Bronchial epithelial cell (primary cell): ENCODE data around the gene RNU5D-1. TPM values are rescaled to one million over a fixed set of nuclear protein-coding genes. Genes with fewer than 3 reads are reported as not detected.
A peak's percentile ranks its signal among the peaks of the same experiment; 100 is the strongest.
"Not testable (repeated sequence)": the region's sequence is repeated elsewhere in the genome, so short reads cannot be mapped to it uniquely, and the experiment has no call there.

Experiments used
- DNase-seq: peaks from one replicate; pipeline ENCODE4 v3.0.0-alpha.2; 2010; ENCODE audit warnings: low read depth
- FAIRE-seq: peaks from 2 replicates; lab custom pipeline; 2011; peaks lifted over from hg19 to GRCh38; lab: Jason Lieb, UNC
- H3K27me3 ChIP-seq: 2 replicates; pipeline ENCODE4 v1.5.1; 2011; ENCODE audit warnings: low read length; ENCODE audit not compliant: control insufficient read depth, insufficient read depth
- H3K36me3 ChIP-seq: 2 replicates; pipeline ENCODE4 v1.5.1; 2011; ENCODE audit warnings: low read length; ENCODE audit not compliant: control insufficient read depth, insufficient read depth
- H3K4me3 ChIP-seq: 2 replicates; pipeline ENCODE4 v1.5.1; 2011; ENCODE audit warnings: mild to moderate bottlenecking, low read depth, low read length, control low read depth
- CTCF ChIP-seq: IDR thresholded peaks from 2 replicates; pipeline ENCODE4 v1.5.1; 2011; ENCODE audit warnings: mild to moderate bottlenecking, moderate library complexity, low read length, control low read depth, inconsistent platforms; ENCODE audit not compliant: insufficient read depth, severe bottlenecking
- total RNA-seq: library from RNA; depleted of rRNA; stranded (reverse); fragments of >200 nt; gene quantifications from 2 replicates; pipeline ENCODE4 v1.2.1, GENCODE V29; 2014

Gene RNU5D-1
- total RNA-seq, 1 donor from 2014 or later: not detected

- FAIRE-seq (no peak), DNase-seq (no peak)
- Histone ChIP-seq H3K27me3 (no peaks in the 10 kb centered on the region), H3K36me3 (peaks cover 28% of the 10 kb centered on the region), H3K4me3 (peak overlapping the region; percentile 88)
- no peak for TF ChIP-seq CTCF
Measured at GRCh38 chr1:44776730-44777068, 45.7 kb upstream of the RNU5D-1 start.

- H3K27me3 ChIP-seq: no peaks in the 10 kb centered on the region
- TF ChIP-seq CTCF: no peak
- FAIRE-seq (no peak), DNase-seq (no peak)
- H3K36me3 ChIP-seq: peaks cover 28% of the 10 kb centered on the region
- H3K4me3 ChIP-seq: peak overlapping the region; percentile 88
Measured at GRCh38 chr1:44775930-44776729, 45.2 kb upstream of the RNU5D-1 start.

GRCh38 chr1:44775078-44775929 is 44.3 kb upstream of the RNU5D-1 start, which contains the start of gene RPS8:
Gene RPS8, plus strand, starts transcription at chr1:44775540. Its CDS starts 57 bp downstream, at chr1:44775597.
- Histone ChIP-seq H3K4me3 (peak within 1 kb of the TSS; percentile 88), H3K36me3 (peaks cover 28% of the 10 kb centered on the region), H3K27me3 (no peaks in the 10 kb centered on the region)
- TF ChIP-seq CTCF: no peak
- FAIRE-seq: no peak
- peak; percentile 84 for DNase-seq

GRCh38 chr1:44766421-44766820 is 35.5 kb upstream of the RNU5D-1 start:
- FAIRE-seq, H3K36me3 ChIP-seq, H3K4me3 ChIP-seq, H3K27me3 ChIP-seq, DNase-seq: not testable (repeated sequence)

- TF ChIP-seq CTCF: no peak
- H3K27me3 ChIP-seq: no peaks in the 10 kb centered on the region
- H3K36me3 ChIP-seq: peaks cover 15% of the 10 kb centered on the region
- DNase-seq (no peak), FAIRE-seq (no peak)
- H3K4me3 ChIP-seq: no peak overlapping the region
Measured at GRCh38 chr1:44760876-44761275, 29.9 kb upstream of the RNU5D-1 start.

GRCh38 chr1:44759077-44759476 is 28.1 kb upstream of the RNU5D-1 start:
- peaks cover 20% of the 10 kb centered on the region for H3K36me3 ChIP-seq

More at GRCh38 chr1:44759077-44759476, 28.1 kb upstream of the RNU5D-1 start:
- H3K4me3 ChIP-seq: no peak overlapping the region
- no peak for DNase-seq
- TF ChIP-seq CTCF: no peak
- FAIRE-seq: no peak
- H3K27me3 ChIP-seq: no peaks in the 10 kb centered on the region
